Neural cell (in vitro differentiated cells): Measurements from ENCODE around the gene ZP2. TPM values are rescaled to one million over a fixed set of nuclear protein-coding genes. Genes with fewer than 3 reads are reported as not detected.

Experiments used
- H2AFZ ChIP-seq: fragments of 200-600, 300-800 bp; sonication (generic), shearing (Covaris generic); 2 replicates; pipeline ENCODE4 v1.6.0; 2014; ENCODE audit warnings: low read depth, mild to moderate bottlenecking, antibody characterized with exemption, low read length, moderate library complexity
- H3F3A ChIP-seq: fragments of 200-600 bp; shearing (Covaris generic); 2 replicates; pipeline ENCODE4 v1.6.1; 2016; ENCODE audit warnings: mild to moderate bottlenecking, moderate library complexity, mixed read lengths, antibody characterized with exemption, low read length; ENCODE audit not compliant: insufficient read depth, poor library complexity, severe bottlenecking
- H3K27ac ChIP-seq: fragments of 200-600, 300-800 bp; sonication (generic), shearing (Covaris generic); 2 replicates; pipeline ENCODE4 v1.5.1; 2014; ENCODE audit warnings: mild to moderate bottlenecking, low read length, moderate library complexity
- H3K27me3 ChIP-seq: fragments of 300-800, 200-600 bp; sonication (generic), shearing (Covaris generic); 2 replicates; pipeline ENCODE4 v1.6.0; 2014; ENCODE audit warnings: mild to moderate bottlenecking, low read depth, low read length, moderate library complexity; ENCODE audit not compliant: insufficient read depth
- H3K36me3 ChIP-seq: fragments of 300-800, 200-600 bp; sonication (generic), shearing (Covaris generic); 2 replicates; pipeline ENCODE4 v1.5.1; 2014; ENCODE audit warnings: mild to moderate bottlenecking, antibody characterized with exemption, low read length, moderate library complexity; ENCODE audit not compliant: insufficient read depth
- H3K4me2 ChIP-seq: fragments of 300-800, 200-600 bp; sonication (generic), shearing (Covaris generic); 2 replicates; pipeline ENCODE4 v1.6.0; 2014; ENCODE audit warnings: mild to moderate bottlenecking, low read length
- H3K4me3 ChIP-seq: fragments of 300-800, 200-600 bp; sonication (generic), shearing (Covaris generic); 2 replicates; pipeline ENCODE4 v1.5.1; 2014; ENCODE audit warnings: mild to moderate bottlenecking, low read length, moderate library complexity
- H3K79me2 ChIP-seq: fragments of 200-600 bp; shearing (Covaris generic); replicated peaks from 2 replicates; pipeline ENCODE4 v1.6.0; 2014; ENCODE audit warnings: mild to moderate bottlenecking, low read length, moderate library complexity; ENCODE audit not compliant: insufficient read depth
- H3K9ac ChIP-seq: fragments of 300-800, 200-600 bp; sonication (generic), shearing (Covaris generic); 2 replicates; pipeline ENCODE4 v1.6.1; 2016; ENCODE audit warnings: mild to moderate bottlenecking, low read length, mixed read lengths
- H3K9me2 ChIP-seq: fragments of 200-600 bp; shearing (Covaris generic); 2 replicates; pipeline ENCODE4 v1.6.1; 2016; ENCODE audit warnings: mild to moderate bottlenecking, low read length, mixed read lengths; ENCODE audit not compliant: insufficient read depth
- H3K9me3 ChIP-seq: fragments of 200-600, 300-800 bp; sonication (generic), shearing (Covaris generic); 2 replicates; pipeline ENCODE4 v1.6.1; 2016; ENCODE audit warnings: mild to moderate bottlenecking, mixed run types, low read length, moderate library complexity, mixed read lengths
- H4K20me1 ChIP-seq: fragments of 200-600 bp; shearing (Covaris generic); 2 replicates; pipeline ENCODE4 v1.6.1; 2016; ENCODE audit warnings: mild to moderate bottlenecking, mixed run types; ENCODE audit not compliant: insufficient read depth
- EP300 ChIP-seq: fragments of 450-650 bp; conservative IDR thresholded peaks from 2 replicates; pipeline ENCODE4 v1.6.1; 2014; ENCODE audit warnings: antibody characterized with exemption, mild to moderate bottlenecking, moderate library complexity; ENCODE audit not compliant: poor library complexity, severe bottlenecking
- EZH2 ChIP-seq: fragments of 200-600, 300-800 bp; shearing (Covaris generic), sonication (generic); IDR thresholded peaks from 2 replicates; pipeline ENCODE4 v1.6.1; 2014; ENCODE audit warnings: antibody characterized with exemption, low read length, borderline replicate concordance, mild to moderate bottlenecking; ENCODE audit not compliant: insufficient read depth, poor library complexity, severe bottlenecking
- MXI1 ChIP-seq: fragments of 450-650 bp; conservative IDR thresholded peaks from 2 replicates; pipeline ENCODE4 v1.6.1; 2014; ENCODE audit warnings: antibody characterized with exemption, mild to moderate bottlenecking; ENCODE audit not compliant: poor library complexity, severe bottlenecking
- POLR2AphosphoS5 ChIP-seq: IDR thresholded peaks from 2 replicates; pipeline ENCODE4 v1.6.1; 2012
- RAD21 ChIP-seq: fragments of 450-650 bp; conservative IDR thresholded peaks from 2 replicates; pipeline ENCODE4 v1.6.1; 2014; ENCODE audit warnings: antibody characterized with exemption, mild to moderate bottlenecking, moderate library complexity
- SMC3 ChIP-seq: fragments of 450-650 bp; conservative IDR thresholded peaks from 2 replicates; pipeline ENCODE4 v1.6.1; 2014; ENCODE audit warnings: antibody characterized with exemption, mild to moderate bottlenecking, moderate library complexity; ENCODE audit not compliant: poor library complexity
- TAF1 ChIP-seq: IDR thresholded peaks from 2 replicates; pipeline ENCODE4 v1.6.1; 2012; ENCODE audit warnings: low read depth
- polyA plus RNA-seq: library from polyadenylated mRNA; depleted of rRNA; stranded (reverse); fragments of >200 nt; gene quantifications from 2 replicates; pipeline ENCODE4 v1.2.3, GENCODE V29; 2014
- TF ChIP-seq, protein P1 (sequence below): fragments of 450-650 bp; IDR thresholded peaks from 2 replicates; pipeline ENCODE4 v1.5.1; 2014; ENCODE audit warnings: antibody characterized with exemption, mild to moderate bottlenecking, moderate library complexity; ENCODE audit not compliant: poor library complexity, severe bottlenecking
- TF ChIP-seq, protein P2 (sequence below): IDR thresholded peaks from 2 replicates; pipeline ENCODE4 v1.6.1; 2012; ENCODE audit warnings: borderline replicate concordance

ZP2 gene
- polyA plus RNA-seq, 1 donor from 2014 or later, result not detected

DNA sequence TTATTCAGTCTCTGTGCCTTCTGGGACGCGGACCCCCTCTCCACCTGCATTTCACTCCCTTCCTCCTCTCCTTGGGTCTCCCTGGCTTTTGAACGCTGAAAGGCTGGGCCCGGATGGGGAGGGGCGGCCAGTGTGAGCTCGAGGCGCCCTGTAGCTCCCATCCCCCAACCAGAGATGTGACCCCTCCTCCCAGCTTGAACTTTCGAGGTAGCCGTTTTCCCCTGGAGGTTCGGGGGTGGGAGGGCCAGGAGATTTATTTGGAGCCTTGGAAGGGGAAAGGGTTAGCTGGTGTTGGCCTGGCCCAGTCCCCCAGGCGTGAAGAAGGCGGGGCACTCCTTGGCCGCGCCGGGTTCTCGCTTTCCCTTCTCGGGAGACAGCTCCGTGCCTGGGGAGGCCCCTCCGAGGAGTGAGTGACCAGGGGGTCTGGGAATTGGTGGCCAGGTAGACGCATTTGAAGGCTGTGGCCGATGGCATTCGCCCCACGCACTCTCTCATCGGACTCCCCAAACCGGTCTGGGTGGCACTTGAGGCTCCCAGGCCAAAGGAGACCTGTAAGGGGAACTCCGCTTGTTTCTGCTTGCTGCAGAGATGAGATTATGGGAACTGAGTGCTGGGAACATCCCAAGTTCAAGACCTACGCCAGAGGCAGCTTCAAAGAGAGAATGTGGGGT is 52.0 kb downstream of the ZP2 start:
- no peaks in the 10 kb centered on the region for H3K9me3 ChIP-seq
- H2AFZ ChIP-seq, result peak overlapping the region; percentile 72
- no peaks in the 10 kb centered on the region for H3K36me3 ChIP-seq
- TF ChIP-seq EP300 (no peak), TAF1 (no peak), EZH2 (no peak), SMC3 (no peak), MXI1 (no peak), RAD21 (no peak), POLR2AphosphoS5 (no peak)
- TF ChIP-seq, protein P1, sequence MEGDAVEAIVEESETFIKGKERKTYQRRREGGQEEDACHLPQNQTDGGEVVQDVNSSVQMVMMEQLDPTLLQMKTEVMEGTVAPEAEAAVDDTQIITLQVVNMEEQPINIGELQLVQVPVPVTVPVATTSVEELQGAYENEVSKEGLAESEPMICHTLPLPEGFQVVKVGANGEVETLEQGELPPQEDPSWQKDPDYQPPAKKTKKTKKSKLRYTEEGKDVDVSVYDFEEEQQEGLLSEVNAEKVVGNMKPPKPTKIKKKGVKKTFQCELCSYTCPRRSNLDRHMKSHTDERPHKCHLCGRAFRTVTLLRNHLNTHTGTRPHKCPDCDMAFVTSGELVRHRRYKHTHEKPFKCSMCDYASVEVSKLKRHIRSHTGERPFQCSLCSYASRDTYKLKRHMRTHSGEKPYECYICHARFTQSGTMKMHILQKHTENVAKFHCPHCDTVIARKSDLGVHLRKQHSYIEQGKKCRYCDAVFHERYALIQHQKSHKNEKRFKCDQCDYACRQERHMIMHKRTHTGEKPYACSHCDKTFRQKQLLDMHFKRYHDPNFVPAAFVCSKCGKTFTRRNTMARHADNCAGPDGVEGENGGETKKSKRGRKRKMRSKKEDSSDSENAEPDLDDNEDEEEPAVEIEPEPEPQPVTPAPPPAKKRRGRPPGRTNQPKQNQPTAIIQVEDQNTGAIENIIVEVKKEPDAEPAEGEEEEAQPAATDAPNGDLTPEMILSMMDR, result no peak
- TF ChIP-seq, protein P2, sequence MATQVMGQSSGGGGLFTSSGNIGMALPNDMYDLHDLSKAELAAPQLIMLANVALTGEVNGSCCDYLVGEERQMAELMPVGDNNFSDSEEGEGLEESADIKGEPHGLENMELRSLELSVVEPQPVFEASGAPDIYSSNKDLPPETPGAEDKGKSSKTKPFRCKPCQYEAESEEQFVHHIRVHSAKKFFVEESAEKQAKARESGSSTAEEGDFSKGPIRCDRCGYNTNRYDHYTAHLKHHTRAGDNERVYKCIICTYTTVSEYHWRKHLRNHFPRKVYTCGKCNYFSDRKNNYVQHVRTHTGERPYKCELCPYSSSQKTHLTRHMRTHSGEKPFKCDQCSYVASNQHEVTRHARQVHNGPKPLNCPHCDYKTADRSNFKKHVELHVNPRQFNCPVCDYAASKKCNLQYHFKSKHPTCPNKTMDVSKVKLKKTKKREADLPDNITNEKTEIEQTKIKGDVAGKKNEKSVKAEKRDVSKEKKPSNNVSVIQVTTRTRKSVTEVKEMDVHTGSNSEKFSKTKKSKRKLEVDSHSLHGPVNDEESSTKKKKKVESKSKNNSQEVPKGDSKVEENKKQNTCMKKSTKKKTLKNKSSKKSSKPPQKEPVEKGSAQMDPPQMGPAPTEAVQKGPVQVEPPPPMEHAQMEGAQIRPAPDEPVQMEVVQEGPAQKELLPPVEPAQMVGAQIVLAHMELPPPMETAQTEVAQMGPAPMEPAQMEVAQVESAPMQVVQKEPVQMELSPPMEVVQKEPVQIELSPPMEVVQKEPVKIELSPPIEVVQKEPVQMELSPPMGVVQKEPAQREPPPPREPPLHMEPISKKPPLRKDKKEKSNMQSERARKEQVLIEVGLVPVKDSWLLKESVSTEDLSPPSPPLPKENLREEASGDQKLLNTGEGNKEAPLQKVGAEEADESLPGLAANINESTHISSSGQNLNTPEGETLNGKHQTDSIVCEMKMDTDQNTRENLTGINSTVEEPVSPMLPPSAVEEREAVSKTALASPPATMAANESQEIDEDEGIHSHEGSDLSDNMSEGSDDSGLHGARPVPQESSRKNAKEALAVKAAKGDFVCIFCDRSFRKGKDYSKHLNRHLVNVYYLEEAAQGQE, result no peak
- H3K9ac ChIP-seq, result peak overlapping the region; percentile 68
- no peaks in the 10 kb centered on the region for H4K20me1 ChIP-seq
- peak overlapping the region; percentile 84 for H3K4me3 ChIP-seq
- H3K27ac ChIP-seq, result no peak overlapping the region
- H3K27me3 ChIP-seq, result peaks cover 10% of the 10 kb centered on the region
- H3K79me2 ChIP-seq, result no peaks in the 10 kb centered on the region
- no peaks in the 10 kb centered on the region for H3F3A ChIP-seq
- peak overlapping the region; percentile 26 for H3K4me2 ChIP-seq
- no peaks in the 10 kb centered on the region for H3K9me2 ChIP-seq

DNA sequence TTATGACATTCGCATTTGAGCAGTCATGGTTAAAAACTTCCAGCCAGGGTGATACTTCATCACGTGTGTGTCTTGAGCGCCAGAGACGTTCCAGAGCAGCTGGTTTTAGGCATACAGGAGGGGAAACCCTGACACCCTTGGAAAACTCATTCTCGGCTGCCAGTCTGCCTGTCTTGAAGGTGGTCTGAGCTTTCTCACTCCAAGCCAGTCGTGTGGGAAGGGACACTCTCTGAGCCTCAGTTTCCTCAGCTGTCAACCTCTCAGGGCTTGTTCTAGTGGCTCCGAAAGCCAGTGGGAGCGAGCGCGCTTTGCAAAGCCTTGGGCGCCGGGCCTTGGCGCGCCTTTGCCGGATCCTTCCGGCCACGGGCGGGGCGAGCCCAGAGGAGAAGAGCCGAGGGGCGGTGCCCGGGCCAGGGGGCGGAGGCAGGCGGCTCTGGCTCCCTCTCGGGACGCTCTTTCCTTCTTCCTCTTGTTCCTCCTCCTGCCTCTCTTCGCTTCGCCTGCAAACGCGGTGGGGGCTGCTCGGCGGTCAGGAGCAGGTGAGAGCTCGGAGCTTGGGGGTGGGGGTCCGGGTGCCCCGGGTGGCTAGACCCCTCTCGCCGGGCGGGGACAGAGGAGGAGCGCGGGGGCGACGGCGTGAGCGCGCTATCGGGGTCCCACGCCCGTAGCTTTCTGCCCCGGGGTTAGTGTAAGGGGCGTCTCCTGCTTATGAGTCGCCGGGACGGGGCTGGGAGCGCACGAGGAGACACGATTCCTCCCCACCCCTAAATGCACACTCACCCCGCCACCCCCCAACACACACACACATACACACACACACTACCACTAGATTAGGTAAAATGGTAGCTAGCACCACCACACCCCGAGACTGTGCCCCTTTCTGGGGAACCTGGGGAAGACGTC is 52.9 kb downstream of the ZP2 start, which contains the start of gene LDAF1:
Gene LDAF1, plus strand, starts transcription at position 467 of the 903 bp plus-strand sequence. CDS start 2,509 bp downstream, outside the sequence.
- H4K20me1 ChIP-seq, result no peaks in the 10 kb centered on the region
- H3F3A ChIP-seq, result no peaks in the 10 kb centered on the region
- peak within 1 kb of the TSS; percentile 72 for H2AFZ ChIP-seq
- TF ChIP-seq TAF1 (no peak), SMC3 (peak; percentile 19), RAD21 (peak; percentile 10), MXI1 (peak; percentile 18), EP300 (no peak)
- no peak within 1 kb of the TSS for H3K27ac ChIP-seq
- peak within 1 kb of the TSS; percentile 84 for H3K4me3 ChIP-seq
- no peaks in the 10 kb centered on the region for H3K9me2 ChIP-seq
- peaks cover 10% of the 10 kb centered on the region for H3K27me3 ChIP-seq
- H3K79me2 ChIP-seq, result no peaks in the 10 kb centered on the region
- H3K4me2 ChIP-seq, result peak within 1 kb of the TSS; percentile 26
- H3K36me3 ChIP-seq, result no peaks in the 10 kb centered on the region
- H3K9ac ChIP-seq, result peak within 1 kb of the TSS; percentile 68
- no peaks in the 10 kb centered on the region for H3K9me3 ChIP-seq
